Measurements from ENCODE around the gene PCDH19. TPM values are rescaled to one million over a fixed set of nuclear protein-coding genes. Genes with fewer than 3 reads are reported as not detected.

PCDH19 gene
- total and polyA plus RNA-seq, 5 donors: 0.25 to 0.40 (median 0.33) TPM

Other genes with a start within 250 kb of the PCDH19 start
- gene TNMD, start 174.7 kb upstream of the PCDH19 start, total RNA-seq: not detected
- 0.61 TPM for gene TNMD, start 174.7 kb upstream of the PCDH19 start, polyA plus RNA-seq
- 10 to 100 TPM in 1 of 4 donors, 1 to 10 TPM in 3; 6.2 to 10.2 (median 8.8) TPM for gene TSPAN6, start 226.5 kb upstream of the PCDH19 start, total RNA-seq
- gene TSPAN6, start 226.5 kb upstream of the PCDH19 start, polyA plus RNA-seq: 11.9 TPM
- gene SRPX2, start 233.9 kb upstream of the PCDH19 start, total RNA-seq: 10 to 100 TPM in 1 of 4 donors, 1 to 10 TPM in 3; 2.5 to 27.6 (median 4.8) TPM
- gene SRPX2, start 233.9 kb upstream of the PCDH19 start, polyA plus RNA-seq: 4.1 TPM